Suprapubic skin (tissue), 4 donors: ENCODE measurements around the gene TGFBR2. TPM values are rescaled to one million over a fixed set of nuclear protein-coding genes. Genes with fewer than 3 reads are reported as not detected.

Experiments used
- DNase-seq, 2 donors: peaks; one replicate each; pipeline ENCODE4 v3.0.0-alpha.2; 2019; ENCODE audit warnings: low spot score in 2 of 2
- H3K27ac ChIP-seq: fragments of 200-600 bp; sonication (generic); one replicate; pipeline ENCODE4 v1.5.1; 2019
- H3K27me3 ChIP-seq: fragments of 200-600 bp; sonication (generic); one replicate; pipeline ENCODE4 v1.5.1; 2019
- H3K36me3 ChIP-seq: fragments of 200-600 bp; sonication (generic); one replicate; pipeline ENCODE4 v1.5.1; 2019
- H3K4me1 ChIP-seq: fragments of 200-600 bp; sonication (generic); one replicate; pipeline ENCODE4 v1.5.1; 2019
- H3K4me3 ChIP-seq: fragments of 200-600 bp; sonication (generic); one replicate; pipeline ENCODE4 v1.5.1; 2019; ENCODE audit warnings: mild to moderate bottlenecking
- H3K9me3 ChIP-seq: fragments of 200-600 bp; sonication (generic); one replicate; pipeline ENCODE4 v1.5.1; 2019
- EP300 ChIP-seq: sonication (generic); formaldehyde crosslinking; IDR thresholded peaks from one replicate; pipeline ENCODE4 v1.6.1; 2017; ENCODE audit warnings: antibody characterized with exemption
- POLR2A ChIP-seq, 2 donors: fragments of 450-650 bp; IDR thresholded peaks; one replicate each; pipeline ENCODE4 v1.6.1; 2017; ENCODE audit warnings: antibody characterized with exemption in 2 of 2, mild to moderate bottlenecking in 2 of 2, moderate library complexity in 2 of 2
- POLR2AphosphoS5 ChIP-seq, 3 donors: sonication (generic); formaldehyde crosslinking; IDR thresholded peaks; one replicate each; pipeline ENCODE4 v1.6.1; 2017; ENCODE audit warnings: antibody characterized with exemption in 3 of 3
- WGBS: methylation state at CpG from one replicate; pipeline ENCODE4 v1.1.5; 2018; 5-methylcytosine and 5-hydroxymethylcytosine counted together
- total RNA-seq, 4 donors: library from RNA; depleted of rRNA; stranded (reverse); fragments of >200 nt; gene quantifications; one replicate each; pipeline ENCODE4 v1.1.0, GENCODE V29; 2016
- TF ChIP-seq, protein P1 (sequence below), 2 donors: fragments of 200-600 bp in 1 of 2; fragments of 450-650 bp in 1 of 2; sonication (generic) in 1 of 2; IDR thresholded peaks; one replicate each; pipeline ENCODE4 v1.5.1; 2016 to 2019; ENCODE audit warnings: antibody characterized with exemption in 2 of 2, mild to moderate bottlenecking in 1 of 2, moderate library complexity in 1 of 2

Gene TGFBR2
- total RNA-seq, 4 donors from 2014 or later, result 63.7 to 84.3 (median 83.3) TPM

DNA sequence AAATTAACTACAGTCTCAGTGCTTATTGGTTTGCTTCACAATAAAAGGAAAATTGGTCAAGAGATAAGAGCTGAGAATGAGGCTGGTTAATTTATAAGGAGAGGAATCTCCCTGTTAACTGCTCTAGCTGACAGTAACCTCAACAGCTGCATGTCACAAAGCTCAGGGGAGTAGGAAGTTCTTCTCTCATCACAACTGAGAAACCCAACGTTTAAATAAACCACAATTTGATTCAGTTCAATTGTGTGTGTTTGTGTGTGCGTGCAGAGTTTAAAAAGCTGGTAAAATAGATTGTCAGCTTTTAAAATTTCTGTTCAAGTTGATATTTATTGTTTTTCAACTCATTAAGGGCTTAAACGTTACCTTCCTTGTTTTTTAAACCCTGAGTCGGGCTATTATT lies 3.5 kb upstream of the TGFBR2 start:
- H3K9me3 ChIP-seq, result no peaks in the 10 kb centered on the region
- no peaks in the 10 kb centered on the region for H3K27me3 ChIP-seq
- H3K36me3 ChIP-seq, result no peaks in the 10 kb centered on the region
- H3K27ac ChIP-seq, result no peak overlapping the region
- TF ChIP-seq, protein P1, sequence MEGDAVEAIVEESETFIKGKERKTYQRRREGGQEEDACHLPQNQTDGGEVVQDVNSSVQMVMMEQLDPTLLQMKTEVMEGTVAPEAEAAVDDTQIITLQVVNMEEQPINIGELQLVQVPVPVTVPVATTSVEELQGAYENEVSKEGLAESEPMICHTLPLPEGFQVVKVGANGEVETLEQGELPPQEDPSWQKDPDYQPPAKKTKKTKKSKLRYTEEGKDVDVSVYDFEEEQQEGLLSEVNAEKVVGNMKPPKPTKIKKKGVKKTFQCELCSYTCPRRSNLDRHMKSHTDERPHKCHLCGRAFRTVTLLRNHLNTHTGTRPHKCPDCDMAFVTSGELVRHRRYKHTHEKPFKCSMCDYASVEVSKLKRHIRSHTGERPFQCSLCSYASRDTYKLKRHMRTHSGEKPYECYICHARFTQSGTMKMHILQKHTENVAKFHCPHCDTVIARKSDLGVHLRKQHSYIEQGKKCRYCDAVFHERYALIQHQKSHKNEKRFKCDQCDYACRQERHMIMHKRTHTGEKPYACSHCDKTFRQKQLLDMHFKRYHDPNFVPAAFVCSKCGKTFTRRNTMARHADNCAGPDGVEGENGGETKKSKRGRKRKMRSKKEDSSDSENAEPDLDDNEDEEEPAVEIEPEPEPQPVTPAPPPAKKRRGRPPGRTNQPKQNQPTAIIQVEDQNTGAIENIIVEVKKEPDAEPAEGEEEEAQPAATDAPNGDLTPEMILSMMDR (IDR thresholded peaks at IDR 0.05), result no peak
- no peak for TF ChIP-seq POLR2A (IDR thresholded peaks at IDR 0.05)
- TF ChIP-seq EP300, result no peak
- TF ChIP-seq POLR2AphosphoS5 (IDR thresholded peaks at IDR 0.05), result no peak
- no peak for DNase-seq
- H3K4me3 ChIP-seq, result no peak overlapping the region
- peaks cover 14% of the 10 kb centered on the region for H3K4me1 ChIP-seq
- 82% methylated on average over 4 of the region's 4 CpGs for WGBS

DNA sequence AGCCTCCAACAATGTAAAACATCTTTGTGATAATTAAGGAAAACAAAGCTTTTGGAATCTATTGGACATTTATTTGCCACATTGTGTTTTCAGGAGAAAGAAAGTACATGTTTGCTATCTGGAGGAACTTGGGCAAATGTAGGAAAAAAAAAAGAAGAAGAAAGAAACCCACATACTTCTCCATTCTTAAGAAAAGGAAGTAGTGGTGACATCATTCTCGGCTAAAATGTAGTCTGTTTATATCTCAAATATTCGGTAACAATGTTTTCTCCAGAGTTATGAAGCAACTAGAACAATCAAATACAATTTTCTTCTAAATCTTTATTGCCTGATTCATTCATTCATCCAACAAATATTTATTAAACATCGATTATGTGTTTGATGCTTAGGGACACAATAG lies 2.3 kb upstream of the TGFBR2 start:
- Histone ChIP-seq H3K27me3 (no peaks in the 10 kb centered on the region), H3K36me3 (no peaks in the 10 kb centered on the region), H3K4me3 (no peak overlapping the region), H3K9me3 (no peaks in the 10 kb centered on the region), H3K27ac (no peak overlapping the region), H3K4me1 (peaks cover 22% of the 10 kb centered on the region)
- DNase-seq, result no peak
- WGBS, result 77% methylated on average over 3 of the region's 3 CpGs
- TF ChIP-seq POLR2A (IDR thresholded peaks at IDR 0.05), result no peak
- TF ChIP-seq POLR2AphosphoS5 (IDR thresholded peaks at IDR 0.05), result no peak
- TF ChIP-seq EP300, result no peak

DNA sequence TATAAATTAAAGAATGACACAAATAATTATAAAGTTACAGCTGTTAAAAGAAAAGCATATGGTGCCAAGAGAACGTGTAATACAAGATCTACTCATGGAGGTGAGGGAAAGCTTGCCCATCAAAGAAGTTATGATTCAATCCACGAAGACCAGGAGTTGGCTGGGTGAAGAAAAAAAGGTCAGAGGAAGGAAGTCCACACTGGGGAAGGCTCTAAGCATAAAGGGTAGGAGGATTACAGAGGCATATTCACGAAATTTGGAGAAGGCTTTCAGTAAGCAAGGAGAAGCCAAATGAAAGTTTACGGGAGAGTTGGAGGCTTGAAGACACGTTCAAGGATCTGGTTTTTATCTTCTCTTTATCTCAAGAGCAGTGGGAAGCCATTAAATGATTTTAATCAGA lies 1.8 kb upstream of the TGFBR2 start:
- TF ChIP-seq POLR2AphosphoS5 (IDR thresholded peaks at IDR 0.05), result no peak
- TF ChIP-seq, protein P1 (IDR thresholded peaks at IDR 0.05), result no peak
- TF ChIP-seq POLR2A (IDR thresholded peaks at IDR 0.05), result no peak
- no peak for TF ChIP-seq EP300
- Histone ChIP-seq H3K27me3 (no peaks in the 10 kb centered on the region), H3K4me1 (peaks cover 27% of the 10 kb centered on the region), H3K9me3 (no peaks in the 10 kb centered on the region), H3K4me3 (no peak overlapping the region), H3K36me3 (no peaks in the 10 kb centered on the region), H3K27ac (peak overlapping the region; percentile 52)
- 63% methylated on average over 5 of the region's 5 CpGs for WGBS
- no peak for DNase-seq

DNA sequence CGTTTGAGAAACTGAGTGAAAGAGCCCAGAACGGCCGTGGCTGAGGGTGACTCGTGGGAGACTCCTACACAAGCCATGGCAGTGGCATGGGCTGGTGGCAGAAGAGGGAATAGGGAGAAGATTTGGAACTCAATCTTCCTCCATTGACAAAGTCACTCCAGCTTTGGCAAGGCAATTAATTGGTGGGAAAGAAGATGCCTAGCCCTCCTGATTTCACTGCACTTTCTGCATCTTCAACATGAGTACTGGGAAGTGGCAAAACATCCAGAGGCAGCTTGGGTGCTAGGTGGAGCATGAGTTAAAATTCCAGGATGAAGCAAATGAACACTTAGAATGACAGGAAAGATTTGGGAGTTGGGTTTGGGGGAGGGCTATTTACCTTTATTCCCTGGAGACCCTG lies 1.4 kb upstream of the TGFBR2 start:
- Histone ChIP-seq H3K27ac (peak overlapping the region; percentile 52), H3K36me3 (no peaks in the 10 kb centered on the region), H3K9me3 (no peaks in the 10 kb centered on the region), H3K4me3 (no peak overlapping the region), H3K27me3 (no peaks in the 10 kb centered on the region), H3K4me1 (peaks cover 28% of the 10 kb centered on the region)
- TF ChIP-seq EP300 (no peak), POLR2AphosphoS5 (IDR thresholded peaks at IDR 0.05) (no peak), POLR2A (IDR thresholded peaks at IDR 0.05) (no peak)
- TF ChIP-seq, protein P1 (IDR thresholded peaks at IDR 0.05), result no peak
- 51% methylated on average over 4 of the region's 4 CpGs for WGBS
- DNase-seq, result no peak

DNA sequence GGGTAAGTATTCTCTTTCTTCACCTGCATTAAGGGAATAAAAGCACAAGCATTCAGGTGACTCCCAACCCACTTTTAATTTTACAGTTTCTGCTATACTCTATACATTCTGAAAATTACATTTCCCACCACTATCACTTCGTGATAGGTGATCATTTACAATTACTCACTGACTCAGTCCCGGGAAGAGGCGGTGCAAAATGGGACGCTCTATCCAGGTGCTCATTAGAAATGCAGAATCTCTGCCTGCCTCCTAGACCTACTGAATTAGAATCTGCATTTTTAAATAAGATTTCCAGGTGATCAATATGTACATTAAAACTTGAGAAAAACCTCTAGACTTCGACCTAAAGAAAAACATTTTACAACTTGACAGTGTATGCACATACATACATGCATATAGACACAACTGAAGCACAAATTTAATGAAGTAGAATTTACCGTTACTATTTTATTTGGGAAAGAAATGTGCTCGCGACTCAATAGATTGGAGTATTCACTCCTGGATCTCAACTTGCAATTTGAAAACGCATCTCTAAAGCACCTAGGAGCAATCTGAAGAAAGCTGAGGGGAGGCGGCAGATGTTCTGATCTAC lies 598 bp upstream of the TGFBR2 start:
- DNase-seq, result no peak
- no peaks in the 10 kb centered on the region for H3K9me3 ChIP-seq
- WGBS, result 26% methylated on average over 10 of the region's 10 CpGs

More for the DNA sequence above, 598 bp upstream of the TGFBR2 start:
- H3K4me3 ChIP-seq, result peak overlapping the region; percentile 86
- no peak for TF ChIP-seq EP300
- no peak for TF ChIP-seq POLR2A (IDR thresholded peaks at IDR 0.05)
- TF ChIP-seq, protein P1 (IDR thresholded peaks at IDR 0.05), result no peak
- TF ChIP-seq POLR2AphosphoS5 (IDR thresholded peaks at IDR 0.05), result no peak
- H3K36me3 ChIP-seq, result no peaks in the 10 kb centered on the region
- H3K4me1 ChIP-seq, result peaks cover 34% of the 10 kb centered on the region
- H3K27ac ChIP-seq, result peak overlapping the region; percentile 99
- H3K27me3 ChIP-seq, result no peaks in the 10 kb centered on the region
